K562 (cell line): ENCODE results near the gene GCNT3. TPM values are rescaled to one million over a fixed set of nuclear protein-coding genes. Genes with fewer than 3 reads are reported as not detected.
A peak's percentile ranks its signal among the peaks of the same experiment; 100 is the strongest.

ENCODE experiments used
- CREM ChIP-seq: IDR thresholded peaks from 2 replicates; pipeline ENCODE4 v1.6.1; 2014; ENCODE audit warnings: antibody characterized with exemption, low read depth
- ELF1 ChIP-seq: fragments of 200-800 bp; sonication (Bioruptor generic); IDR thresholded peaks from 2 replicates; pipeline ENCODE4 v1.6.1; 2016; ENCODE audit warnings: missing genetic modification characterization, missing compliant biosample characterization
- ETV5 ChIP-seq: sonication (generic); formaldehyde crosslinking; IDR thresholded peaks from 2 replicates; pipeline ENCODE4 v1.4.0; 2020; ENCODE audit warnings: low read depth, mild to moderate bottlenecking, missing genetic modification reagents
- FOSL1 ChIP-seq: fragments of 200-800 bp; sonication (Bioruptor generic); conservative IDR thresholded peaks from 2 replicates; pipeline ENCODE4 v1.6.1; 2016; ENCODE audit warnings: missing genetic modification characterization, missing compliant biosample characterization
- HIVEP1 ChIP-seq: fragments of 250-450 bp; sonication (Bioruptor Pico); IDR thresholded peaks from 2 replicates; pipeline ENCODE4 v1.4.0; 2020; ENCODE audit warnings: mild to moderate bottlenecking
- JUND ChIP-seq, 2 experiments: IDR thresholded peaks; 2 replicates in 1 of 2; 3 replicates in 1 of 2; pipeline ENCODE4 v1.6.1; 2011; ENCODE audit warnings: borderline replicate concordance in 2 of 2, low read depth in 2 of 2, low read length in 2 of 2, improper control_type of control experiment in 1 of 2, missing biosample characterization in 1 of 2, missing genetic modification characterization in 1 of 2, missing genetic modification reagents in 1 of 2
- KAT2B ChIP-seq: IDR thresholded peaks from one replicate; pipeline ENCODE4 v1.6.1; 2012; ENCODE audit warnings: low read depth, mild to moderate bottlenecking, control low read depth, inconsistent platforms, low read length, moderate library complexity
- MCM7 ChIP-seq, 2 experiments: fragments of 450-650 bp; IDR thresholded peaks; 2 replicates each; pipeline ENCODE4 v1.6.1; 2016 to 2018
- MECOM ChIP-seq: fragments of 250-450 bp; sonication (Bioruptor Pico); IDR thresholded peaks from 2 replicates; pipeline ENCODE4 v1.8.0; 2022; ENCODE audit warnings: inconsistent platforms
- NR2F6 ChIP-seq: fragments of 450-650 bp; formaldehyde crosslinking; IDR thresholded peaks from 2 replicates; pipeline ENCODE4 v1.4.0; 2020; ENCODE audit warnings: mild to moderate bottlenecking
- NRF1 ChIP-seq, 2 experiments: fragments of 450-650 bp; IDR thresholded peaks in 1 of 2; conservative IDR thresholded peaks in 1 of 2; 2 replicates each; pipeline ENCODE4 v1.6.1; 2014; ENCODE audit warnings: mild to moderate bottlenecking in 2 of 2
- PHB ChIP-seq: fragments of 250-450 bp; sonication (Bioruptor Pico); IDR thresholded peaks from 2 replicates; pipeline ENCODE4 v1.5.0; 2021
- POLR2AphosphoS5 ChIP-seq: IDR thresholded peaks from 2 replicates; pipeline ENCODE4 v1.6.1; 2011; ENCODE audit warnings: mild to moderate bottlenecking, low read depth, low read length, moderate library complexity; ENCODE audit not compliant: control insufficient read depth, insufficient read depth
- PRMT5 ChIP-seq: sonication (generic); formaldehyde crosslinking; IDR thresholded peaks from 2 replicates; pipeline ENCODE4 v1.5.0; 2020; ENCODE audit warnings: missing genetic modification reagents
- RFX7 ChIP-seq: fragments of 250-450 bp; sonication (Bioruptor Pico); IDR thresholded peaks from 2 replicates; pipeline ENCODE4 v1.5.1; 2021; ENCODE audit warnings: mild to moderate bottlenecking
- SRSF3 ChIP-seq: fragments of 200-400 bp; formaldehyde crosslinking; IDR thresholded peaks from 2 replicates; pipeline ENCODE4 v1.6.1; 2016; ENCODE audit warnings: mild to moderate bottlenecking, low read length, moderate library complexity; ENCODE audit not compliant: insufficient read depth
- TRIM28 ChIP-seq: fragments of 450-650 bp; IDR thresholded peaks from 2 replicates; pipeline ENCODE4 v1.6.1; 2017
- ZNF23 ChIP-seq: fragments of 250-450 bp; sonication (Bioruptor Pico); IDR thresholded peaks from 2 replicates; pipeline ENCODE4 v1.4.0; 2020; ENCODE audit warnings: mild to moderate bottlenecking
- ZNF551 ChIP-seq: fragments of 250-450 bp; sonication (Bioruptor Pico); IDR thresholded peaks from 2 replicates; pipeline ENCODE4 v1.5.0; 2021; ENCODE audit warnings: mild to moderate bottlenecking, moderate library complexity
- polyA plus RNA-seq, 8 experiments: library from polyadenylated mRNA; depleted of rRNA in 4 of 8; stranded (reverse) in 5 of 8; unstranded in 3 of 8; fragments of >200 nt; fragmentation: Nextera tagmentation in 2 of 8; fragmentation: Illumina TruSeq in 1 of 8; extraction: Ambion mirVana in 2 of 8; extraction: Trizol in 1 of 8; gene quantifications; 2 replicates each; pipeline versions ENCODE4 v1.2.1 to v1.2.3, GENCODE V29; 2011 to 2014; ENCODE audit warnings: inconsistent platforms in 1 of 8, missing spikeins in 1 of 8
- total RNA-seq, 7 experiments: library from RNA; depleted of rRNA in 6 of 7; stranded (reverse); fragments of >200 nt in 6 of 7; fragmentation: Illumina TruSeq in 2 of 7; extraction: Trizol in 2 of 7; gene quantifications; 2 replicates each; pipeline versions ENCODE4 v1.2.1 to v1.2.3, GENCODE V29; 2011 to 2021; ENCODE audit warnings: low replicate concordance in 1 of 7
- TF ChIP-seq, protein P1 (sequence below): fragments of 200-800 bp; sonication (Bioruptor generic); IDR thresholded peaks from 2 replicates; pipeline ENCODE4 v1.6.1; 2017; ENCODE audit warnings: missing genetic modification characterization, missing compliant biosample characterization
- TF ChIP-seq, protein P2 (sequence below): sonication (generic); formaldehyde crosslinking; IDR thresholded peaks from 2 replicates; pipeline ENCODE4 v1.8.0; 2022; ENCODE audit warnings: mild to moderate bottlenecking, missing genetic modification reagents
- TF ChIP-seq, protein P3 (sequence below): sonication (generic); IDR thresholded peaks from 2 replicates; pipeline ENCODE4 v1.6.1; 2016
- TF ChIP-seq, protein P4 (sequence below): fragments of 250-450 bp; sonication (Bioruptor Pico); IDR thresholded peaks from 2 replicates; pipeline ENCODE4 v1.4.0; 2020; ENCODE audit warnings: borderline replicate concordance

Gene GCNT3
- total and polyA plus RNA-seq, 9 of the 15 experiments (the other 6 are each of a cell fraction or from before 2014, with no cell fraction given), result 0.07 to 0.35 (median 0.11) TPM; not detected in 4

DNA sequence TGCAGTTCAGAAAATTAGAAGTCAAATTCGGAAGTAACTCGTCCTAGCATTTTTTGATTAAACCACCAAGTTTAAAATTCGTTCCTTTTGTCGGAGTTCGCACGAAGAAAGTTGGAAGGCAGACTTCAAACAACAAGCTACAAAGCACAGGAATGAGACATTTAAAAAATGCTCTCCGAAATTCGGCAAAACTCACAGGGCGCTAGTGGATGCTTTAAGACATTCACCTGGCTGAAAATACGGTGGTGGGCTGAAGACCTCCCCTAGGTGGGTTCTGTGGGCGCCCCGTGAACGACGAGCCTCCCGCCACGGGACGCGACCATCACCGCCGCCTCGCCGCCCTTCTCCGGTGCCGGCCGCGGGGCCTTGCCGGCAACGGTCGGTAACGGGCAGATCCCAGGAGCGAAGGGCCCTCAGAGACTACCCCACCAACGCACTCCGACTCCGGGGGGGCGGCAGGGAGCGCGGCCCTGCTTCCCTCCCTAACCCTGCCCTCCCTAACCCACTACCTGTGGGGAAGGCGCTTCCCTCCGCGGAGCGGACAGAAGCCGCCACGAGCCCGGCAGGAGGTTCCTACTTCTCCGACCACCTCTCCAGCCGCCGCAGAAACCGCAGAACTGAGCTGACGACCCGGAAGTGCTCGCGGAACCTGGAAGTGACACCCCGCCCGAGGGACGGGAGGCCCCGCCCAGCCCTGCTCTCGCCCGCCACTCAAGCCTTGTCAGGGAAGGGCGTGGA lies 45.5 kb downstream of the GCNT3 start, which contains the start of gene GTF2A2 (continued):
- TF ChIP-seq, protein P1, sequence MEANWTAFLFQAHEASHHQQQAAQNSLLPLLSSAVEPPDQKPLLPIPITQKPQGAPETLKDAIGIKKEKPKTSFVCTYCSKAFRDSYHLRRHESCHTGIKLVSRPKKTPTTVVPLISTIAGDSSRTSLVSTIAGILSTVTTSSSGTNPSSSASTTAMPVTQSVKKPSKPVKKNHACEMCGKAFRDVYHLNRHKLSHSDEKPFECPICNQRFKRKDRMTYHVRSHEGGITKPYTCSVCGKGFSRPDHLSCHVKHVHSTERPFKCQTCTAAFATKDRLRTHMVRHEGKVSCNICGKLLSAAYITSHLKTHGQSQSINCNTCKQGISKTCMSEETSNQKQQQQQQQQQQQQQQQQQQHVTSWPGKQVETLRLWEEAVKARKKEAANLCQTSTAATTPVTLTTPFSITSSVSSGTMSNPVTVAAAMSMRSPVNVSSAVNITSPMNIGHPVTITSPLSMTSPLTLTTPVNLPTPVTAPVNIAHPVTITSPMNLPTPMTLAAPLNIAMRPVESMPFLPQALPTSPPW (CRISPR knock-in tag), result peak; percentile 83
- TF ChIP-seq PRMT5 (CRISPR knock-in tag) (no peak), NRF1 (conservative IDR thresholded peaks at IDR 0.05 in 1 of 2, IDR thresholded peaks at IDR 0.05 in 1 of 2) (peak; percentile 51 to 63), MCM7 (IDR thresholded peaks at IDR 0.05) (no peak), HIVEP1 (CRISPR knock-in tag) (no peak), SRSF3 (0 out of 2 replicates have a peak, but pooled peaks have one; percentile 83), PHB (CRISPR knock-in tag) (no peak), POLR2AphosphoS5 (peak; percentile 93), MECOM (CRISPR knock-in tag) (no peak), KAT2B (no peak), NR2F6 (CRISPR knock-in tag) (no peak), ZNF23 (CRISPR knock-in tag) (no peak), ZNF551 (no peak), ELF1 (tag) (peak; percentile 88), RFX7 (CRISPR knock-in tag) (0 out of 2 replicates have a peak, but pooled peaks have one; percentile 62), CREM (peak; percentile 69; the same call in 1 of the 2 replicates), TRIM28 (no peak), JUND (IDR thresholded peaks at IDR 0.05; ENCODE audit: borderline replicate concordance, low read depth, low read length) (0 out of 2 replicates have a peak, but pooled peaks have one; percentile 25), JUND (tag; IDR thresholded peaks at IDR 0.05; ENCODE audit: borderline replicate concordance, low read depth, low read length) (no peak; the same call in 2 of the 3 replicates), FOSL1 (no peak), ETV5 (no peak; the same call in 1 of the 2 replicates)
- TF ChIP-seq, protein P2, sequence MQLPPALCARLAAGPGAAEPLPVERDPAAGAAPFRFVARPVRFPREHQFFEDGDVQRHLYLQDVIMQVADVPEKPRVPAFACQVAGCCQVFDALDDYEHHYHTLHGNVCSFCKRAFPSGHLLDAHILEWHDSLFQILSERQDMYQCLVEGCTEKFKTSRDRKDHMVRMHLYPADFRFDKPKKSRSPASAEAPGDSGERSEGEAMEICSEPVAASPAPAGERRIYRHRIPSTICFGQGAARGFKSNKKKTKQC, result peak; percentile 85; the same call in 1 of the 2 replicates
- TF ChIP-seq, protein P3, sequence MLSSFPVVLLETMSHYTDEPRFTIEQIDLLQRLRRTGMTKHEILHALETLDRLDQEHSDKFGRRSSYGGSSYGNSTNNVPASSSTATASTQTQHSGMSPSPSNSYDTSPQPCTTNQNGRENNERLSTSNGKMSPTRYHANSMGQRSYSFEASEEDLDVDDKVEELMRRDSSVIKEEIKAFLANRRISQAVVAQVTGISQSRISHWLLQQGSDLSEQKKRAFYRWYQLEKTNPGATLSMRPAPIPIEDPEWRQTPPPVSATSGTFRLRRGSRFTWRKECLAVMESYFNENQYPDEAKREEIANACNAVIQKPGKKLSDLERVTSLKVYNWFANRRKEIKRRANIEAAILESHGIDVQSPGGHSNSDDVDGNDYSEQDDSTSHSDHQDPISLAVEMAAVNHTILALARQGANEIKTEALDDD, result no peak
- TF ChIP-seq, protein P4, sequence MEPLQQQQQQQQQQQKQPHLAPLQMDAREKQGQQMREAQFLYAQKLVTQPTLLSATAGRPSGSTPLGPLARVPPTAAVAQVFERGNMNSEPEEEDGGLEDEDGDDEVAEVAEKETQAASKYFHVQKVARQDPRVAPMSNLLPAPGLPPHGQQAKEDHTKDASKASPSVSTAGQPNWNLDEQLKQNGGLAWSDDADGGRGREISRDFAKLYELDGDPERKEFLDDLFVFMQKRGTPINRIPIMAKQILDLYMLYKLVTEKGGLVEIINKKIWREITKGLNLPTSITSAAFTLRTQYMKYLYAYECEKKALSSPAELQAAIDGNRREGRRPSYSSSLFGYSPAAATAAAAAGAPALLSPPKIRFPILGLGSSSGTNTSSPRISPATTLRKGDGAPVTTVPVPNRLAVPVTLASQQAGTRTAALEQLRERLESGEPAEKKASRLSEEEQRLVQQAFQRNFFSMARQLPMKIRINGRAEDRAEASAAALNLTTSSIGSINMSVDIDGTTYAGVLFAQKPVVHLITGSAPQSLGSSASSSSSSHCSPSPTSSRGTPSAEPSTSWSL, result no peak
